ENCODE measurements around the gene TNFRSF13B.
"Not testable (repeated sequence)": the region's sequence is repeated elsewhere in the genome, so short reads cannot be mapped to it uniquely, and the experiment has no call there.

Gene TNFRSF13B

GRCh38 chr17:16922386-16923096, 49.4 kb downstream of the TNFRSF13B start:
- TF ChIP-seq GABPA (IDR thresholded peaks at IDR 0.05; ENCODE audit: low read depth), result no peak
- TF ChIP-seq CTCF (IDR thresholded peaks at IDR 0.05; ENCODE audit: insufficient read depth, low read length), result no peak
- TF ChIP-seq POLR2AphosphoS5 (IDR thresholded peaks at IDR 0.05; ENCODE audit: low read depth), result no peak
- no peak for TF ChIP-seq REST (IDR thresholded peaks at IDR 0.05; ENCODE audit: insufficient replicate concordance, low read depth)
- no peak for TF ChIP-seq SPI1 (IDR thresholded peaks at IDR 0.05; ENCODE audit: borderline replicate concordance, low read depth)
- H3K4me3 ChIP-seq (replicated peaks; ENCODE audit: insufficient read depth, low read length), result no peak overlapping the region
- H3K27ac ChIP-seq (replicated peaks), result no peak overlapping the region
- DNase-seq (ENCODE audit: low read depth in 1 of 2, low spot score in 1 of 2), result no peak
- no peaks in the 10 kb centered on the region for H3K27me3 ChIP-seq (ENCODE audit: insufficient read depth, poor library complexity, severe bottlenecking)

- DNase-seq (ENCODE audit: low read depth in 1 of 2, low spot score in 1 of 2); H3K27me3 ChIP-seq (ENCODE audit: insufficient read depth, poor library complexity, severe bottlenecking); H3K27ac ChIP-seq (replicated peaks); H3K4me3 ChIP-seq (replicated peaks; ENCODE audit: insufficient read depth, low read length): not testable (repeated sequence)
Observed at GRCh38 chr17:16921451-16921850, 50.5 kb downstream of the TNFRSF13B start.

GRCh38 chr17:16920628-16921020, 51.3 kb downstream of the TNFRSF13B start:
- H3K27ac ChIP-seq (replicated peaks), result no peak overlapping the region
- no peak overlapping the region for H3K4me3 ChIP-seq (replicated peaks; ENCODE audit: insufficient read depth, low read length)
- DNase-seq (ENCODE audit: low read depth in 1 of 2, low spot score in 1 of 2), result no peak
- H3K27me3 ChIP-seq (ENCODE audit: insufficient read depth, poor library complexity, severe bottlenecking), result no peaks in the 10 kb centered on the region
- TF ChIP-seq SPI1 (IDR thresholded peaks at IDR 0.05; ENCODE audit: borderline replicate concordance, low read depth), result no peak
- no peak for TF ChIP-seq CTCF (IDR thresholded peaks at IDR 0.05; ENCODE audit: insufficient read depth, low read length)
- no peak for TF ChIP-seq POLR2AphosphoS5 (IDR thresholded peaks at IDR 0.05; ENCODE audit: low read depth)
- no peak for TF ChIP-seq GABPA (IDR thresholded peaks at IDR 0.05; ENCODE audit: low read depth)
- no peak for TF ChIP-seq REST (IDR thresholded peaks at IDR 0.05; ENCODE audit: insufficient replicate concordance, low read depth)

- Histone ChIP-seq H3K4me3 (replicated peaks; ENCODE audit: insufficient read depth, low read length) (no peak overlapping the region), H3K27me3 (ENCODE audit: insufficient read depth, poor library complexity, severe bottlenecking) (no peaks in the 10 kb centered on the region), H3K27ac (replicated peaks) (no peak overlapping the region)
- no peak for TF ChIP-seq CTCF (IDR thresholded peaks at IDR 0.05; ENCODE audit: insufficient read depth, low read length)
- no peak for TF ChIP-seq REST (IDR thresholded peaks at IDR 0.05; ENCODE audit: insufficient replicate concordance, low read depth)
- TF ChIP-seq POLR2AphosphoS5 (IDR thresholded peaks at IDR 0.05; ENCODE audit: low read depth), result no peak
- TF ChIP-seq GABPA (IDR thresholded peaks at IDR 0.05; ENCODE audit: low read depth), result no peak
- TF ChIP-seq SPI1 (IDR thresholded peaks at IDR 0.05; ENCODE audit: borderline replicate concordance, low read depth), result no peak
- no peak for DNase-seq (ENCODE audit: low read depth in 1 of 2, low spot score in 1 of 2)
Observed at GRCh38 chr17:16919663-16920627, 52.0 kb downstream of the TNFRSF13B start.
